Chondrocyte (in vitro differentiated cells): ENCODE data around the gene APBA1. TPM values are rescaled to one million over a fixed set of nuclear protein-coding genes. Genes with fewer than 3 reads are reported as not detected.

ENCODE experiments used
- DNase-seq: peaks from one replicate; pipeline ENCODE4 v3.0.0; 2021; ENCODE audit warnings: mixed read lengths, low spot score
- H3K27ac Mint-ChIP-seq: one replicate; pipeline ENCODE4 v1.8.0; 2021; ENCODE audit warnings: mild to moderate bottlenecking, moderate library complexity, mixed read lengths; ENCODE audit not compliant: unreplicated experiment
- H3K27me3 Mint-ChIP-seq: 2 replicates; pipeline ENCODE4 v1.8.0; 2021; ENCODE audit warnings: low read depth, mixed read lengths
- H3K36me3 Mint-ChIP-seq: 2 replicates; pipeline ENCODE4 v1.8.0; 2021; ENCODE audit warnings: low read depth, mixed read lengths
- H3K4me1 Mint-ChIP-seq: 2 replicates; pipeline ENCODE4 v1.8.0; 2021; ENCODE audit warnings: low read depth, mild to moderate bottlenecking, mixed read lengths
- H3K4me3 Mint-ChIP-seq: one replicate; pipeline ENCODE4 v1.8.0; 2021; ENCODE audit warnings: mild to moderate bottlenecking, moderate library complexity, mixed read lengths; ENCODE audit not compliant: unreplicated experiment
- H3K9me3 Mint-ChIP-seq: 2 replicates; pipeline ENCODE4 v1.8.0; 2021; ENCODE audit warnings: low read depth, mixed read lengths
- total RNA-seq: library from RNA; stranded (reverse); gene quantifications from 3 replicates; pipeline ENCODE4 v1.2.1, GENCODE V29; 2021
- TF ChIP-seq, protein P1 (sequence below): fragments of 200-600 bp; sonication (generic); IDR thresholded peaks from 2 replicates; pipeline ENCODE4 v1.5.0; 2021; ENCODE audit warnings: antibody characterized with exemption, mild to moderate bottlenecking, moderate library complexity

Gene APBA1
- total RNA-seq, 1 donor from 2014 or later, result 12.3 TPM

GRCh38 chr9:69577123-69577522 is 95.0 kb downstream of the APBA1 start:
- H3K27me3 Mint-ChIP-seq, result no peaks in the 10 kb centered on the region
- H3K4me3 Mint-ChIP-seq, result no peak overlapping the region
- no peak overlapping the region for H3K27ac Mint-ChIP-seq
- DNase-seq, result no peak
- H3K9me3 Mint-ChIP-seq, result no peaks in the 10 kb centered on the region
- TF ChIP-seq, protein P1, sequence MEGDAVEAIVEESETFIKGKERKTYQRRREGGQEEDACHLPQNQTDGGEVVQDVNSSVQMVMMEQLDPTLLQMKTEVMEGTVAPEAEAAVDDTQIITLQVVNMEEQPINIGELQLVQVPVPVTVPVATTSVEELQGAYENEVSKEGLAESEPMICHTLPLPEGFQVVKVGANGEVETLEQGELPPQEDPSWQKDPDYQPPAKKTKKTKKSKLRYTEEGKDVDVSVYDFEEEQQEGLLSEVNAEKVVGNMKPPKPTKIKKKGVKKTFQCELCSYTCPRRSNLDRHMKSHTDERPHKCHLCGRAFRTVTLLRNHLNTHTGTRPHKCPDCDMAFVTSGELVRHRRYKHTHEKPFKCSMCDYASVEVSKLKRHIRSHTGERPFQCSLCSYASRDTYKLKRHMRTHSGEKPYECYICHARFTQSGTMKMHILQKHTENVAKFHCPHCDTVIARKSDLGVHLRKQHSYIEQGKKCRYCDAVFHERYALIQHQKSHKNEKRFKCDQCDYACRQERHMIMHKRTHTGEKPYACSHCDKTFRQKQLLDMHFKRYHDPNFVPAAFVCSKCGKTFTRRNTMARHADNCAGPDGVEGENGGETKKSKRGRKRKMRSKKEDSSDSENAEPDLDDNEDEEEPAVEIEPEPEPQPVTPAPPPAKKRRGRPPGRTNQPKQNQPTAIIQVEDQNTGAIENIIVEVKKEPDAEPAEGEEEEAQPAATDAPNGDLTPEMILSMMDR, result no peak
- H3K4me1 Mint-ChIP-seq, result peaks cover 18% of the 10 kb centered on the region
- no peaks in the 10 kb centered on the region for H3K36me3 Mint-ChIP-seq

GRCh38 chr9:69574057-69574456 is 98.1 kb downstream of the APBA1 start:
- peaks cover 40% of the 10 kb centered on the region for H3K4me1 Mint-ChIP-seq
- no peak for DNase-seq
- H3K4me3 Mint-ChIP-seq, result no peak overlapping the region
- no peaks in the 10 kb centered on the region for H3K36me3 Mint-ChIP-seq
- H3K27me3 Mint-ChIP-seq, result no peaks in the 10 kb centered on the region
- no peak overlapping the region for H3K27ac Mint-ChIP-seq
- TF ChIP-seq, protein P1, result no peak
- no peaks in the 10 kb centered on the region for H3K9me3 Mint-ChIP-seq

DNA sequence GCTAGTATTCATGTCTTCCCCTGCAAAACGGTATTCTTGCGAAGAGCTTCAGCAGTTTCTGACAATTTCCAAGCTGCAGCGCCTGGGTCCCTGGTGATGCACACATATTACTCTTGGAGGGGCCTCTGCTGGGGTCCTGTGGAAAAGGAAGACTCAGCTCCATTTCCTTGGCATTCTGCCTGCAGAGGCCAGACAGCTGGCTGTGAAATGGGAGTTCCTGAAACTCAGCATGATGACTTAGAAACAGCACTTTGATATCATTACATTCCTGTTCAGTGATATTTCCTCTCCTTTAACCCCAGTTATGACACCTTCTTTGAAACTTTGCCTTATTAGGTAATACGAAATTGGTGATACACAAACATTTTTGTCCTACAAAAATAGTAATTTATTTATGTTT is 98.5 kb downstream of the APBA1 start:
- DNase-seq, result no peak
- Mint-ChIP-seq H3K4me1 (peaks cover 40% of the 10 kb centered on the region), H3K27me3 (no peaks in the 10 kb centered on the region), H3K36me3 (no peaks in the 10 kb centered on the region), H3K27ac (peak overlapping the region; percentile 12), H3K4me3 (no peak overlapping the region), H3K9me3 (no peaks in the 10 kb centered on the region)
- TF ChIP-seq, protein P1, result no peak

GRCh38 chr9:69572611-69573010 is 99.6 kb downstream of the APBA1 start:
- Mint-ChIP-seq H3K27me3 (no peaks in the 10 kb centered on the region), H3K4me1 (peaks cover 40% of the 10 kb centered on the region), H3K9me3 (no peaks in the 10 kb centered on the region), H3K27ac (no peak overlapping the region), H3K4me3 (no peak overlapping the region), H3K36me3 (no peaks in the 10 kb centered on the region)
- TF ChIP-seq, protein P1, result no peak
- no peak for DNase-seq

GRCh38 chr9:69571032-69571431 is 101.1 kb downstream of the APBA1 start:
- Mint-ChIP-seq H3K27me3 (no peaks in the 10 kb centered on the region), H3K4me1 (peaks cover 40% of the 10 kb centered on the region), H3K4me3 (no peak overlapping the region), H3K9me3 (no peaks in the 10 kb centered on the region), H3K27ac (no peak overlapping the region), H3K36me3 (no peaks in the 10 kb centered on the region)
- TF ChIP-seq, protein P1, result no peak
- DNase-seq, result no peak
